Activated CD4-positive, alpha-beta memory T cell treated with anti-CD3 and anti-CD28 coated beads for 36 hours (primary cell): Measurements from ENCODE around the gene RRM2. TPM values are rescaled to one million over a fixed set of nuclear protein-coding genes. Genes with fewer than 3 reads are reported as not detected.
A peak's percentile ranks its signal among the peaks of the same experiment; 100 is the strongest.
"Not testable (repeated sequence)": the region's sequence is repeated elsewhere in the genome, so short reads cannot be mapped to it uniquely, and the experiment has no call there.

Source experiments
- CTCF ChIA-PET: fragments of 350-600 bp; sonication (Branson Sonifier 250); formaldehyde crosslinking; loops from one replicate; lab custom pipeline; 2021; ENCODE audit warnings: antibody characterized with exemption, inconsistent platforms; lab: Charles Lee
- POLR2A ChIA-PET: fragments of 350-600 bp; sonication (Branson Sonifier 250); formaldehyde crosslinking; loops from one replicate; lab custom pipeline; 2021; ENCODE audit warnings: antibody characterized with exemption; lab: Charles Lee
- DNase-seq: peaks from one replicate; pipeline ENCODE4 v3.0.0-alpha.2; 2020
- H3K27ac Mint-ChIP-seq: one replicate; pipeline ENCODE4 v1.8.0; 2021; ENCODE audit warnings: mixed read lengths
- H3K27me3 Mint-ChIP-seq: one replicate; pipeline ENCODE4 v1.8.0; 2021; ENCODE audit warnings: mixed read lengths
- H3K36me3 Mint-ChIP-seq: one replicate; pipeline ENCODE4 v1.8.0; 2021; ENCODE audit warnings: mixed read lengths
- H3K4me1 Mint-ChIP-seq: one replicate; pipeline ENCODE4 v1.8.0; 2021; ENCODE audit warnings: low read depth, mixed read lengths
- H3K4me3 Mint-ChIP-seq: one replicate; pipeline ENCODE4 v1.8.0; 2021; ENCODE audit warnings: mild to moderate bottlenecking, mixed read lengths
- H3K9me3 Mint-ChIP-seq: one replicate; pipeline ENCODE4 v1.8.0; 2021; ENCODE audit warnings: mixed read lengths
- intact Hi-C: fragments of 100-400 bp; cut with micrococcal nuclease; formaldehyde crosslinking; loops from one replicate; pipeline ENCODE4 v1.15.1; 2023
- total RNA-seq, 2 experiments: library from RNA; stranded (reverse); gene quantifications; one replicate each; pipeline ENCODE4 v1.2.3, GENCODE V29; 2021

Gene RRM2
- total RNA-seq, 2 experiments from 2014 or later = 523 to 528 TPM

DNA sequence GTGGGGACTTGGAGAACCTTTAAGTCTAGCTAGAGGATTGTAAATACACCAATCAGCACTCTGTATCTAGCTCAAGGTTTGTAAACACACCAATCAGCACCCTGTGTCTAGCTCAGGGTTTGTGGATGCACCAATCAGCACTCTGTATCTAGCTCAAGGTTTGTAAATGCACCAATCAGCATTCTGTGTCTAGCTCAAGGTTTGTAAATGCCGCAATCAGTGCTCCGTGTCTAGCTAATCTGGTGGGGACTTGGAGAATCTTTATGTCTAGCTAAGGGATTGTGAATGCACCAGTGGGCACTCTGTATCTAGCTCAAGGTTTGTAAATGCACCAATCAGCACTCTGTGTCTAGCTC lies 30.7 kb upstream of the RRM2 start:
- DNase-seq, H3K4me3 Mint-ChIP-seq, H3K36me3 Mint-ChIP-seq, intact Hi-C loops, H3K4me1 Mint-ChIP-seq, H3K27ac Mint-ChIP-seq, H3K9me3 Mint-ChIP-seq: not testable (repeated sequence)
- ChIA-PET CTCF (interaction anchor here (1.1 to 4.8 kb wide), 5 partner anchors 13 to 343 kb away, joined by 3 to 37 read pairs (median 4); no protein-coding TSS in a partner anchor), POLR2A (interaction anchor here (0.8 kb wide), 1 partner anchor 42 kb away, joined by 4 read pairs; no protein-coding TSS in a partner anchor)
- peaks cover 49% of the 10 kb centered on the region for H3K27me3 Mint-ChIP-seq

DNA sequence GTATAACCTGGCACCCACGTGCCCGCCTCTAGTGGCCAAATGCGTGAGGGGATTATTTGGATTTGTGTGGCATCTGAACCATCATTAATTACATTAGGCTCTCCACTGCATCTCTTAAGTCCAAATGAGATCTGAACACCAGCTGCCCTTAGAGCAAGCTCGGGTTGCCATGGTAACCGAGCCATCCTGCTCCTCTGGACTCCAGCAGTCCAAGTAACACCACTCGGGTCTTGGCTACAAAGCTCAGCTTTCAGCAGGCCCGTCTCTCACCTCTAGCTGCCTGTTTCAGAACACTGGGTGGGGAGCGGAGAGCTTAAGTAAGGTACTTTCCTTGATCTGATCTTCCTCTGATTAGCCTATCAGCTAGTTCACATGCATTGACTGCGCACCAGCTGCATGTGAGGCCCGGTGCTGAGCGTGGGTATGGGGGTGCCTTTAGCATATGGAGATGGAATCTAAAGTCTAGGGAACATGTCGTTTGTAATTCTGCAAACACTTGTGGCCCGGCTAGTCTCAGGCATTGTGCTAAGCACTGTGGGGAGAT lies 28.2 kb upstream of the RRM2 start:
- peaks cover 42% of the 10 kb centered on the region for H3K27me3 Mint-ChIP-seq
- POLR2A ChIA-PET = interaction anchor here (0.5 kb wide), 1 partner anchor 214 kb away, joined by 3 read pairs; no protein-coding TSS in a partner anchor
- no peak overlapping the region for H3K4me3 Mint-ChIP-seq
- H3K36me3 Mint-ChIP-seq = peaks cover 6% of the 10 kb centered on the region
- intact Hi-C loops = no loop called here
- H3K9me3 Mint-ChIP-seq = peaks cover 7% of the 10 kb centered on the region
- H3K27ac Mint-ChIP-seq = no peak overlapping the region
- CTCF ChIA-PET = interaction anchor here (0.6 to 5.1 kb wide), 4 partner anchors 9 to 25 kb away, joined by 3 to 125 read pairs (median 4); no protein-coding TSS in a partner anchor
- peaks cover 3% of the 10 kb centered on the region for H3K4me1 Mint-ChIP-seq
- no peak for DNase-seq

DNA sequence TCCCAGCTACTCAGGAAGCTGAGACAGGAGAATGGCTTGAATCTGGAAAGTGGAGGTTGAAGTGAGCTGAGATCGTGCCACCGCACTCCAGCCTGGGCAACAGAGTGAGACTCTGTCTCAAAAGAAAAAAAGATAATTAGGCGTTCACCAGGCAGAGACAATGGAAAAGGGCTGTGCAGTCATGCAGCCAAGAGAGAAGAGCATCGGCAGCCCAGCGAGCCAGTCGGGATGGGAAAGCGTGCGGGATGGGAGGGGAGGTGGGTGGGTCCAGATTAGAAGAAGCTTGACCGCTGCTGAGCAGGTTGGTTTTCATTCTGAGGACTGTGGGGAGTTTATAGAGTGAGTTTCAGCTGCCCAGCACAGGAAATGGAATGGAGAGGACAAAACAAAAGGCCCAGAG lies 27.4 kb upstream of the RRM2 start:
- Mint-ChIP-seq H3K4me3 (no peak overlapping the region), H3K9me3 (peaks cover 7% of the 10 kb centered on the region), H3K27me3 (peaks cover 34% of the 10 kb centered on the region), H3K27ac (no peak overlapping the region), H3K36me3 (peaks cover 6% of the 10 kb centered on the region), H3K4me1 (peaks cover 3% of the 10 kb centered on the region)
- DNase-seq = no peak
- POLR2A ChIA-PET = no interaction called here
- CTCF ChIA-PET = interaction anchor here (0.6 to 5.1 kb wide), 7 partner anchors 10 to 687 kb away, joined by 3 to 125 read pairs (median 3); no protein-coding TSS in a partner anchor
- intact Hi-C loops = no loop called here

DNA sequence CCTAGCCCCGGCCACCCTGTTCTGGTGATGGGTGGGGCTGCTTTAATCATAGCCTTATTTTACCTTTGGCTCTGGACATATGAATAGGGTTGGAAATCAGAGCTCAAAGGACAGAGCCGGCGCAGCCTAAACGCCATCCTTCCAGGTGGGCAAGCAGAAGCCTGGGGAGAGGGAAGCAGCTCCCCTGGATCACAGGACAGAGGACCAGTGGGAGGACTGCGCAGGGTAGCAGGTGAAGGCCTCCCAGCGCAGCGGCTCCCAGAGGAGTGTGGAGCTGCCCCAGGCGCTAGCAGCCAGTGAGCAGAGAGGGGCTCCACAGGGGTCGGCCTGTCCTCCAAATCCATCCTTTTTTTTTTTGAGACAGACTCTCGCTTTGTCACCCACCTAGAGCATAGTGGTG lies 25.9 kb upstream of the RRM2 start:
- DNase-seq = no peak
- no peak overlapping the region for H3K4me3 Mint-ChIP-seq
- H3K27me3 Mint-ChIP-seq = peaks cover 28% of the 10 kb centered on the region
- ChIA-PET POLR2A (interaction anchor here (1.1 kb wide), 1 partner anchor 23 kb away, joined by 3 read pairs; no protein-coding TSS in a partner anchor), CTCF (interaction anchor here (0.9 to 5.1 kb wide), 29 partner anchors 8 to 339 kb away, joined by 3 to 125 read pairs (median 5); no protein-coding TSS in a partner anchor)
- no peak overlapping the region for H3K27ac Mint-ChIP-seq
- intact Hi-C loops = loop anchor here (1.0 kb wide), 1 partner anchor 24 kb away; no protein-coding TSS in a partner anchor
- H3K9me3 Mint-ChIP-seq = peaks cover 7% of the 10 kb centered on the region
- peaks cover 6% of the 10 kb centered on the region for H3K36me3 Mint-ChIP-seq
- no peaks in the 10 kb centered on the region for H3K4me1 Mint-ChIP-seq

DNA sequence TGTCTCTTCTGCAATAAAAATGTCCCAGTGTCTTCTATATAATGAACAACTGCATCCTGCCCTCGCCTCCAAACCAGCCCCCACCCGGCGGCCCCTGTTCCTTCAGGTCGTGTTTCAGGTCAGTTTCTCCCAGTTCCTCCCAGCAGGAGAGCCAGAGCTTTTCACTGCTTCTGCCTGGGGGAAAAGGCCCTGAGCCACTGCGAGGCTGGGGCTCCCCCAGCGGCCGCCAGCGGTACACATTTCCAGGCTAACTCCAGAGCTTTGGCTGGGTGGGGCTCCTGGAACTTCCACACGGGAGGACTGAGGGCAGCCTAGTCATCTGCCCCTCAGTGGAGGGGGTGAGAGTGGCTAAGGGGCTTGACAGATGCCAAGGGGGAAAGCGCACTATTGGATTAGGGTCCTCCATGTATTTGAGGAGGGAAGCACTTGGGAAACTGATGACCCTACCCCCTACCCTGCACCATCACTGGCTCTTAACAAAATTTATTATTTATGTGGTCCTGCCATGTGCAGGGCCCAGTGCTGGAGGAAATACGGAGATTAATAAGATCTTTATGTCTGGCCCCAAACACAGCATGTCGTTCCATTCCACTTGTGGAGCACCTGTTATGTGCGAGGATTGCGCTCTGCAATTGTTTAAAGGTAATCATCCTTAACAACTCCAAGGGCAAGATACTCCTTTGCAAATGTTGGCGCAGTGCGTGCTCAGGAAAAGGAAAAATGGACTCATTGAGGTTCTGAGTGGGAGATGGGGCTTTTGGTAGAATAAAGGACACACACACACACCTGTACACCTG lies 25.0 kb upstream of the RRM2 start:
- Mint-ChIP-seq H3K4me1 (no peaks in the 10 kb centered on the region), H3K27ac (no peak overlapping the region), H3K4me3 (no peak overlapping the region), H3K36me3 (no peaks in the 10 kb centered on the region), H3K9me3 (no peaks in the 10 kb centered on the region), H3K27me3 (peaks cover 21% of the 10 kb centered on the region)
- POLR2A ChIA-PET = interaction anchor here (1.1 kb wide), 1 partner anchor 22 kb away, joined by 3 read pairs; no protein-coding TSS in a partner anchor
- CTCF ChIA-PET = interaction anchor here (0.7 to 5.1 kb wide), 29 partner anchors 8 to 338 kb away, joined by 3 to 125 read pairs (median 5); no protein-coding TSS in a partner anchor
- intact Hi-C loops = loop anchor here (1.0 kb wide), 1 partner anchor 25 kb away; no protein-coding TSS in a partner anchor
- DNase-seq = peak; percentile 50

DNA sequence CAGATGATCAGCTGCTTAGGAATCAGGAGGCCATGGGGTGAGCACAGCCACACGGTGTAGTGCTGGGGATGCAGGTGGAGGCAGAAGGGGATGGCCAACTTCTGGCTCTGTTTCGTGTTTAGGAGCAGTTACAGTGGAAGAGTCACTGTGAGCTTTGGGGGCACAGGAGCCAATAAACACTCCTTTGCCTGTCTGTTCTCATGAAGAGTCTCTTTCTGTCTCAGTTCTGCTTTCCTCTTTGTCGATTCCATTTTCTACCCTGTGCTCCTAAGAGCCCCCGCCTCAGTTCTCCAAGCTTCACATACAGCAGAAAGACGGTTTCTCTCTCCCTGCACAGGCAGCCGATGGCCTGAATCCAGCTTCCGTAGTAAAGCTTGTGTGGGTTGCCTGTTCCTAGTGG lies 21.0 kb upstream of the RRM2 start:
- no peak for DNase-seq
- Mint-ChIP-seq H3K4me1 (no peaks in the 10 kb centered on the region), H3K4me3 (no peak overlapping the region), H3K36me3 (no peaks in the 10 kb centered on the region), H3K27me3 (peaks cover 4% of the 10 kb centered on the region), H3K9me3 (no peaks in the 10 kb centered on the region), H3K27ac (no peak overlapping the region)
- intact Hi-C loops = no loop called here
- CTCF ChIA-PET = interaction anchor here (0.7 to 2.6 kb wide), 5 partner anchors 11 to 49 kb away, joined by 3 to 10 read pairs (median 3); no protein-coding TSS in a partner anchor
- POLR2A ChIA-PET = no interaction called here

DNA sequence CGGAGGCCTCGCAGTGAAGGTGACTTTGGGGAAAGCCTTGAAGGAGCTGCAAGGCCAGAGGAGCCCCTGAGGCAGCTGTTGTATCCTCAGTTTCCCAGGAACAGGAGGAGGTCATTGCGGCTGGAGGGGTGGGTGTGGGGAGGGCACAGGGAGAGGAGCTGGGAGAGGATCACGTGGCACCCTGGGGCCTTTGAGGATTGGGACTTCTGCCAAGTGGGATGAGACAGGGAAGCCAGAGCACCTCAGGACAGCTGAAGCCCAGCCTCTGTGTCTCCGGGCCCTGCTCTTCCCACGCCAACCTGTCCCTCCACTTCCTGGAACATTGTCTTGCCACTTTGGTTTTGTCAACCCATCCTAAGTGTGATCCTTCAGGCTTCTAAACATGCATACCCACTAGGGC lies 19.4 kb upstream of the RRM2 start:
- no peak for DNase-seq
- Mint-ChIP-seq H3K4me3 (no peak overlapping the region), H3K27me3 (peaks cover 1% of the 10 kb centered on the region), H3K9me3 (peaks cover 7% of the 10 kb centered on the region), H3K36me3 (peaks cover 5% of the 10 kb centered on the region), H3K27ac (no peak overlapping the region), H3K4me1 (no peaks in the 10 kb centered on the region)
- ChIA-PET POLR2A (no interaction called here), CTCF (interaction anchor here (2.6 kb wide), 1 partner anchor 31 kb away, joined by 10 read pairs; no protein-coding TSS in a partner anchor)
- intact Hi-C loops = no loop called here

DNA sequence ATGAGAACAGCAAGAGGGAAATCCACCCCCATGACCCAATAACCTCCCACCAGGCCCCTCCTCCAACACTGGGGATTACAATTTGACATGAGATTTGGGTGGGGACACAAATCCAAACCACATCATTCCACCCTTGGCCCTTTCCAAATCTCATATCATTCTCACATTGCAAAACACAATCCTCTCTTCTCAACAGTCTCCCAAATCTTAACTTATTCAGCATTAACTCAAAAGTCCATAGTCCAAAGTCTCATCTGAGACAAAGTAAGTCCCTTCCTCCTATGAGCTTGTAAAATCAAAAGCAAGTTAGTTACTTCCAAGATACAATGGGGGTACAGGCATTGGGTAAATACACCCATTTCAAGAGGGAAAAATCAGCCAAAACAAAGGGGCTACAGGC lies 17.6 kb upstream of the RRM2 start:
- DNase-seq, H3K4me1 Mint-ChIP-seq, H3K9me3 Mint-ChIP-seq, POLR2A ChIA-PET, H3K27ac Mint-ChIP-seq, H3K4me3 Mint-ChIP-seq, H3K27me3 Mint-ChIP-seq, intact Hi-C loops, H3K36me3 Mint-ChIP-seq: not testable (repeated sequence)
- CTCF ChIA-PET = interaction anchor here (1.0 to 2.3 kb wide), 3 partner anchors 8 to 32 kb away, joined by 3 to 10 read pairs (median 5); no protein-coding TSS in a partner anchor

DNA sequence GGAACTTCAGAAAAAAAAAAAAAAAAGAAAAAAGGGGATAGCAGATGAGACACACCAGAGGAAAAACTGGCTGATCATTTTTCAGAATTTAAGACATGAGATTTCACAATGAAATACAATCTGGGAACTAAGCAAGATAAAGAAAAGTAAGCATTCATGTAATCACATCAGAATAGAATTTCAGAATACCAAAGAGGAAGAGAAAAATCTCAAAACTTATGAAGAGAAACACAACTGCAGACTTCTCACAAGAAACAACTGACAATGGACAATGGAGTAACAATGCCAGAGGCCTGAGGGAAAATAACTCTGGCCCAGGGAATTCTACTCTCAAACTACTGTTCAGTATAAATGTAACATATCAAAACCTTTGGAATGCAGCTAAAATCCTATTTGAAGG lies 13.2 kb upstream of the RRM2 start:
- H3K36me3 Mint-ChIP-seq = peaks cover 5% of the 10 kb centered on the region
- no peaks in the 10 kb centered on the region for H3K4me1 Mint-ChIP-seq
- no peak overlapping the region for H3K4me3 Mint-ChIP-seq
- ChIA-PET CTCF (interaction anchor here (1.7 kb wide), 1 partner anchor 12 kb away, joined by 6 read pairs; no protein-coding TSS in a partner anchor), POLR2A (no interaction called here)
- H3K27ac Mint-ChIP-seq = no peak overlapping the region
- DNase-seq = no peak
- H3K27me3 Mint-ChIP-seq = no peaks in the 10 kb centered on the region
- H3K9me3 Mint-ChIP-seq = peaks cover 7% of the 10 kb centered on the region
- intact Hi-C loops = no loop called here

DNA sequence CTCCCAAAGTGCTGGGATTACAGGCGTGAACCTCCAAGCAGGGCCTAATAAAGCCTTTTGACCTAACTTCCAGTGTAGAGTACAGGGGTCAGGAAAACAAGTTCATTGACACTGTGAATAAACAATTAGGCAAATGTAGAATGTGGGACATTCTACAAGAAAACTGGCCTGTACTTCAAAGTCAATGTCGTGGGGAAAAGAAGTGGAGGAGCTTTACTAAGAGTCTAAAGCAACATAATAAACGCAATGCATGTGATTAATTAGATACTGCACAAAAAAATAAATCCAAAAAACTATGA lies 3.6 kb upstream of the RRM2 start:
- H3K27ac Mint-ChIP-seq = no peak overlapping the region
- H3K9me3 Mint-ChIP-seq = no peaks in the 10 kb centered on the region
- DNase-seq = no peak
- H3K27me3 Mint-ChIP-seq = peaks cover 3% of the 10 kb centered on the region
- ChIA-PET POLR2A (no interaction called here), CTCF (interaction anchor here (0.7 to 3.3 kb wide), 6 partner anchors 21 to 316 kb away, joined by 3 to 23 read pairs (median 12); no protein-coding TSS in a partner anchor)
- H3K4me1 Mint-ChIP-seq = peaks cover 27% of the 10 kb centered on the region
- H3K4me3 Mint-ChIP-seq = no peak overlapping the region
- intact Hi-C loops = no loop called here
- H3K36me3 Mint-ChIP-seq = peaks cover 23% of the 10 kb centered on the region

DNA sequence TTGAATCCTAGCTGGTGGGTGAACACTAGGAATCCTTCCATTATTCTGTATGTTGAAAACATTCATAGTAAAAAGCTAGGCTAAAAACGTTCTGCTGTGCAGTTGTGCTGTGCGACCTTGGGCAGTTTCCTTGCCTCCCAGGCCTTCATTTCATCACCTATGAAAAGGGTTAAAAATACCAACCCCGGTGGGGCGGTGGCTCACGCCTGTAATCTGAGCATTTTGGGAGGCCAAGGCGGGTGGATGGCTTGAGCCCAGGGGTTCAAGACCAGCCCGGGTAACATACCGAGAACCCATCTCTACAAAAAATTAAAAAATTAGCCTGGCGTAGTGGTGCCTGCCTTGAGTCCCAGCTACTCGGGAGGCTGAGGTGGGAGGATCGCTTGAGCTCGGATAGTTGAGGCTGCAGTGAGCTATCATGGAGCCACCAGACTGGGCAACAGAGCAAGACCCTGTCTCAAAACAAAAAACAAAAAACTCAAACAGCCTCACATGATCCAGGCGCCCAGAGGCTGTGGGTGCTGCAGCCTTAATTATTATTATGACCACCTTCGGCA lies 2.9 kb upstream of the RRM2 start:
- peaks cover 30% of the 10 kb centered on the region for H3K36me3 Mint-ChIP-seq
- POLR2A ChIA-PET = interaction anchor here (1.0 to 1.6 kb wide), 2 partner anchors 23 to 211 kb away, joined by 3 to 8 read pairs; no protein-coding TSS in a partner anchor
- peaks cover 30% of the 10 kb centered on the region for H3K4me1 Mint-ChIP-seq
- no peak for DNase-seq
- H3K27me3 Mint-ChIP-seq = peaks cover 3% of the 10 kb centered on the region
- intact Hi-C loops = loop anchor here (1.0 to 5.0 kb wide), 8 partner anchors 47 to 673 kb away; no protein-coding TSS in a partner anchor
- peak overlapping the region; percentile 93 for H3K27ac Mint-ChIP-seq
- H3K4me3 Mint-ChIP-seq = peak overlapping the region; percentile 86
- no peaks in the 10 kb centered on the region for H3K9me3 Mint-ChIP-seq
- CTCF ChIA-PET = interaction anchor here (0.6 to 3.3 kb wide), 7 partner anchors 22 to 316 kb away, joined by 3 to 23 read pairs (median 12); no protein-coding TSS in a partner anchor
